KMS-11 (cell line): ENCODE measurements around the gene LACRT.

ENCODE experiments used
- H2AFZ ChIP-seq: fragments of 200-600 bp; sonication (generic); 2 replicates; pipeline ENCODE4 v1.6.1; 2016; ENCODE audit warnings: antibody characterized with exemption, mixed run types, low read depth
- H3K27ac ChIP-seq: fragments of 200-600 bp; sonication (generic); 2 replicates; pipeline ENCODE4 v1.6.1; 2016; ENCODE audit warnings: mild to moderate bottlenecking, mixed run types
- H3K27me3 ChIP-seq: fragments of 200-600 bp; sonication (generic); 2 replicates; pipeline ENCODE4 v1.6.1; 2017; ENCODE audit warnings: mild to moderate bottlenecking, low read depth, mixed run types, moderate library complexity; ENCODE audit not compliant: insufficient read depth
- H3K36me3 ChIP-seq: fragments of 200-600 bp; sonication (generic); 2 replicates; pipeline ENCODE4 v1.6.1; 2017; ENCODE audit warnings: mild to moderate bottlenecking, mixed run types; ENCODE audit not compliant: insufficient read depth
- H3K4me1 ChIP-seq: fragments of 200-600 bp; sonication (generic); 2 replicates; pipeline ENCODE4 v1.6.1; 2016; ENCODE audit warnings: mild to moderate bottlenecking, low read depth, mixed run types; ENCODE audit not compliant: poor library complexity, severe bottlenecking
- H3K4me2 ChIP-seq: fragments of 200-600 bp; sonication (generic); 2 replicates; pipeline ENCODE4 v1.7.0; 2016; ENCODE audit warnings: mild to moderate bottlenecking, mixed run types
- H3K4me3 ChIP-seq: fragments of 200-600 bp; sonication (generic); IDR thresholded peaks from 2 replicates; pipeline ENCODE4 v1.6.1; 2017; ENCODE audit warnings: low read depth, low read length, mixed read lengths; ENCODE audit not compliant: insufficient read depth
- H3K79me2 ChIP-seq: fragments of 200-600 bp; sonication (generic); 2 replicates; pipeline ENCODE4 v1.6.1; 2016; ENCODE audit warnings: low read depth, mixed run types; ENCODE audit not compliant: insufficient read depth
- H3K9ac ChIP-seq: fragments of 200-600 bp; sonication (generic); 2 replicates; pipeline ENCODE4 v1.6.1; 2016; ENCODE audit warnings: mild to moderate bottlenecking, mixed run types
- H4K20me1 ChIP-seq: fragments of 200-600 bp; sonication (generic); 2 replicates; pipeline ENCODE4 v1.6.1; 2016; ENCODE audit warnings: mild to moderate bottlenecking, mixed run types; ENCODE audit not compliant: insufficient read depth
- CTCF ChIP-seq: fragments of 200-600 bp; sonication (generic); conservative IDR thresholded peaks from 2 replicates; pipeline ENCODE4 v1.6.1; 2017; ENCODE audit warnings: low read depth, mild to moderate bottlenecking, antibody characterized with exemption, low read length, moderate library complexity, mixed read lengths

The LACRT gene

GRCh38 chr12:54593725-54594124 lies 41.0 kb downstream of the LACRT start:
- Histone ChIP-seq H3K36me3 (no peaks in the 10 kb centered on the region), H4K20me1 (no peaks in the 10 kb centered on the region), H3K27ac (no peak overlapping the region), H2AFZ (no peak overlapping the region), H3K4me3 (no peak overlapping the region), H3K79me2 (no peaks in the 10 kb centered on the region), H3K9ac (no peak overlapping the region), H3K4me1 (peaks cover 22% of the 10 kb centered on the region), H3K4me2 (no peak overlapping the region), H3K27me3 (no peaks in the 10 kb centered on the region)
- TF ChIP-seq CTCF: no peak

GRCh38 chr12:54593135-54593534 lies 41.6 kb downstream of the LACRT start:
- Histone ChIP-seq H3K4me3 (no peak overlapping the region), H3K79me2 (no peaks in the 10 kb centered on the region), H3K27me3 (no peaks in the 10 kb centered on the region), H3K4me1 (peaks cover 22% of the 10 kb centered on the region), H3K36me3 (no peaks in the 10 kb centered on the region), H3K4me2 (no peak overlapping the region), H2AFZ (no peak overlapping the region), H3K27ac (no peak overlapping the region), H4K20me1 (no peaks in the 10 kb centered on the region), H3K9ac (no peak overlapping the region)
- no peak for TF ChIP-seq CTCF

- TF ChIP-seq CTCF: no peak
- Histone ChIP-seq H4K20me1 (no peaks in the 10 kb centered on the region), H3K4me2 (no peak overlapping the region), H3K27ac (no peak overlapping the region), H3K79me2 (no peaks in the 10 kb centered on the region), H3K4me3 (no peak overlapping the region), H2AFZ (no peak overlapping the region; the same call in 1 of the 2 replicates), H3K36me3 (no peaks in the 10 kb centered on the region), H3K27me3 (no peaks in the 10 kb centered on the region), H3K9ac (no peak overlapping the region), H3K4me1 (peaks cover 22% of the 10 kb centered on the region)
Measured at GRCh38 chr12:54592316-54592715, 42.4 kb downstream of the LACRT start.

GRCh38 chr12:54590978-54591591 lies 43.6 kb downstream of the LACRT start:
- Histone ChIP-seq H3K4me1 (peaks cover 22% of the 10 kb centered on the region), H3K36me3 (no peaks in the 10 kb centered on the region), H3K79me2 (no peaks in the 10 kb centered on the region), H3K4me3 (no peak overlapping the region), H4K20me1 (no peaks in the 10 kb centered on the region), H3K27me3 (no peaks in the 10 kb centered on the region), H3K27ac (no peak overlapping the region; the same call in 1 of the 2 replicates), H3K9ac (no peak overlapping the region), H3K4me2 (peak overlapping the region; percentile 37), H2AFZ (peak overlapping the region; percentile 42)
- TF ChIP-seq CTCF: no peak
